ENCODE measurements around the gene GPR37L1.

The GPR37L1 gene

GRCh38 chr1:202149566-202149965, 26.8 kb downstream of the GPR37L1 start:
- DNase-seq (ENCODE audit: low read depth in 2 of 2) = peak in 1 of 2 donors; percentile 42
- no peak for TF ChIP-seq CTCF (IDR thresholded peaks at IDR 0.05; ENCODE audit: low read depth, low read length)
- no peak overlapping the region for H3K4me3 ChIP-seq (replicated peaks in 1 of 2; ENCODE audit: low read depth in 2 of 2, low read length in 2 of 2)

- H3K4me3 ChIP-seq (replicated peaks in 1 of 2; ENCODE audit: low read depth in 2 of 2, low read length in 2 of 2) = no peak overlapping the region
- no peak for DNase-seq (ENCODE audit: low read depth in 2 of 2)
- no peak for TF ChIP-seq CTCF (IDR thresholded peaks at IDR 0.05; ENCODE audit: low read depth, low read length)
Observed at GRCh38 chr1:202150187-202150586, 27.5 kb downstream of the GPR37L1 start.

GRCh38 chr1:202150602-202151001, 27.9 kb downstream of the GPR37L1 start:
- DNase-seq (ENCODE audit: low read depth in 2 of 2) = no peak
- H3K4me3 ChIP-seq (replicated peaks in 1 of 2; ENCODE audit: low read depth in 2 of 2, low read length in 2 of 2) = no peak overlapping the region
- no peak for TF ChIP-seq CTCF (IDR thresholded peaks at IDR 0.05; ENCODE audit: low read depth, low read length)

GRCh38 chr1:202151045-202151444, 28.3 kb downstream of the GPR37L1 start:
- no peak for DNase-seq (ENCODE audit: low read depth in 2 of 2)
- no peak for TF ChIP-seq CTCF (IDR thresholded peaks at IDR 0.05; ENCODE audit: low read depth, low read length)
- H3K4me3 ChIP-seq (replicated peaks in 1 of 2; ENCODE audit: low read depth in 2 of 2, low read length in 2 of 2) = no peak overlapping the region

- H3K4me3 ChIP-seq (replicated peaks in 1 of 2; ENCODE audit: low read depth in 2 of 2, low read length in 2 of 2) = no peak overlapping the region
- no peak for DNase-seq (ENCODE audit: low read depth in 2 of 2)
- no peak for TF ChIP-seq CTCF (IDR thresholded peaks at IDR 0.05; ENCODE audit: low read depth, low read length)
Observed at GRCh38 chr1:202152399-202152798, 29.7 kb downstream of the GPR37L1 start.

GRCh38 chr1:202153284-202153683, 30.6 kb downstream of the GPR37L1 start:
- DNase-seq (ENCODE audit: low read depth in 2 of 2) = no peak
- H3K4me3 ChIP-seq (replicated peaks in 1 of 2; ENCODE audit: low read depth in 2 of 2, low read length in 2 of 2) = no peak overlapping the region
- no peak for TF ChIP-seq CTCF (IDR thresholded peaks at IDR 0.05; ENCODE audit: low read depth, low read length)

- no peak for DNase-seq (ENCODE audit: low read depth in 2 of 2)
- no peak overlapping the region for H3K4me3 ChIP-seq (replicated peaks in 1 of 2; ENCODE audit: low read depth in 2 of 2, low read length in 2 of 2)
- TF ChIP-seq CTCF (IDR thresholded peaks at IDR 0.05; ENCODE audit: low read depth, low read length) = no peak
Observed at GRCh38 chr1:202154148-202154765, 31.5 kb downstream of the GPR37L1 start.

Measured in cardiac fibroblast (primary cell).